Activated CD4-positive, alpha-beta T cell treated with anti-CD3 and anti-CD28 coated beads for 36 hours (primary cell): ENCODE measurements around the gene MUSTN1. TPM values are rescaled to one million over a fixed set of nuclear protein-coding genes. Genes with fewer than 3 reads are reported as not detected.

ENCODE experiments used
- ATAC-seq: fragments of 200-7000 bp; cut with Tn5 transposase; one replicate; pipeline ENCODE4 v1.10.0; 2021; ENCODE audit warnings: mild to moderate bottlenecking, moderate library complexity
- CTCF ChIA-PET: fragments of 350-600 bp; sonication (Branson Sonifier 250); formaldehyde crosslinking; loops from one replicate; lab custom pipeline; 2021; ENCODE audit warnings: antibody characterized with exemption; lab: Charles Lee
- POLR2A ChIA-PET: fragments of 350-600 bp; sonication (Branson Sonifier 250); formaldehyde crosslinking; loops from one replicate; lab custom pipeline; 2021; ENCODE audit warnings: antibody characterized with exemption, inconsistent platforms; lab: Charles Lee
- DNase-seq: peaks from one replicate; pipeline ENCODE4 v3.0.0-alpha.2; 2020
- H3K27ac Mint-ChIP-seq: one replicate; pipeline ENCODE4 v1.8.0; 2021; ENCODE audit warnings: mixed read lengths
- H3K27me3 Mint-ChIP-seq: one replicate; pipeline ENCODE4 v1.8.0; 2021; ENCODE audit warnings: mixed read lengths
- H3K36me3 Mint-ChIP-seq: one replicate; pipeline ENCODE4 v1.8.0; 2021; ENCODE audit warnings: low read depth, mixed read lengths
- H3K4me1 Mint-ChIP-seq: one replicate; pipeline ENCODE4 v1.8.0; 2021; ENCODE audit warnings: mixed read lengths
- H3K4me3 Mint-ChIP-seq: one replicate; pipeline ENCODE4 v1.8.0; 2021; ENCODE audit warnings: mild to moderate bottlenecking, moderate library complexity, mixed read lengths
- H3K9me3 Mint-ChIP-seq: one replicate; pipeline ENCODE4 v1.8.0; 2021; ENCODE audit warnings: low read depth, mixed read lengths
- intact Hi-C, 2 experiments: fragments of 100-400 bp; cut with DNase I in 1 of 2; cut with micrococcal nuclease in 1 of 2; formaldehyde crosslinking; loops; one replicate each; pipeline versions ENCODE4 v1.14.2 to v1.15.1; 2022 to 2024; cut with DNase I, micrococcal nuclease
- total RNA-seq, 2 experiments: library from RNA; stranded (reverse); gene quantifications; one replicate each; pipeline ENCODE4 v1.2.3, GENCODE V29; 2021

MUSTN1 gene
- total RNA-seq, 2 experiments from 2014 or later: 2.8 TPM; not detected in 1

DNA sequence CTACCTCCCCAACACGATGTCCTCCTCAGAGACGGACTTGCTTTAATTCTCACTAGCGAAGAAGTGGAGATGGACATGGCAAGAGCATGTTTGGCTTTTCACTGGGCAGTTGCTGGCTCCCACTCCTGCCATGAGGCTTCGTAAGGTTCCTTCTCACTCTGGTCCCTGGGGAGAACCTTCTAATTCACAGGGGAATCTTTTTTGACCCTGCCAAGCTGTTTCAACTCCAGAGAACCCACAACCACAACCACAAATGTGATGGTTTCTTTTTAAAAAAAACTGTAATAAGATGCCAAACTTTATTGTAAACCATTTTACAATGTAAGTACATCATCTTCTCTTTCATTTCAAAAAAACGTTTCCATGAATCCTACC is 1.6 kb upstream of the MUSTN1 start:
- Mint-ChIP-seq H3K4me3 (no peak overlapping the region), H3K36me3 (peaks cover 2% of the 10 kb centered on the region), H3K27me3 (no peaks in the 10 kb centered on the region), H3K27ac (no peak overlapping the region), H3K4me1 (peaks cover 23% of the 10 kb centered on the region), H3K9me3 (no peaks in the 10 kb centered on the region)
- ATAC-seq (no peak), DNase-seq (no peak)
- intact Hi-C loops: no loop called here
- POLR2A ChIA-PET: no interaction called here
- CTCF ChIA-PET: interaction anchor here (0.7 to 2.1 kb wide), 5 partner anchors 11 to 266 kb away, joined by 3 to 10 read pairs (median 6); no protein-coding TSS in a partner anchor

DNA sequence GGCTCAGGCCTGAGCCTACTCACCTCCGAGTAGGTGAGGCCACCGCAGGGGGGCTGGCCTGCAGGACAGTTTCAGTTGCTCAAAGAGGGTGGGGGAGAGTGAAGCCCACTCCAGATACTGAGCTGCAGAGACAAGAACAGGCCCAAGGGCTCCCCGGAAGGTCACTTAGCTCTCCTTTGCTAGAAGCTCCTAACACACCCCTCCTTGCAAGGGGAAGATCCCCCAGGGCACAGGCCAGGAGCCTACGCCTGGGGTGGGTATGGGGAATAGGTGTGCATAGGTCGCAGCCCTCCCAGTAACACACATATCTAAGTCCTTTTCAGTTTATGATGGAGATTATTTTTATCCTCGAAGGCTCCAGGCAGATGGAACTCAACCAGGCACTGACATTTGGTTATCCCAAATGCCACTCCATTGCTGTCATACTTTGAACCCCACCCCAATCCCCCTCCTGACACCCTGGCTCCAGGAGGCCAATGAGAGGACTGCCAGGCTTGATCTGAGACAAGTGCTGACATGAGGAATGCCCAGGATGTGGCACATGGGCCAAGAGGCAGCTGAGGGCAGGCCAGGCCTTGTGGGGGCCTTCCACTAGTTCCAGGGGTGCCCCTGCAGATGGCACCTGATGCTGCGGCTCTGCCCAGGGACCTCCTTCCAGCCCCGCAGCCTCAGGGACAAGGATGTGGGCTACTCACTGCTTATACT is 1.1 kb upstream of the MUSTN1 start:
- ATAC-seq (no peak), DNase-seq (no peak)
- H3K27me3 Mint-ChIP-seq: no peaks in the 10 kb centered on the region
- H3K36me3 Mint-ChIP-seq: peaks cover 2% of the 10 kb centered on the region
- H3K27ac Mint-ChIP-seq: no peak overlapping the region
- peaks cover 23% of the 10 kb centered on the region for H3K4me1 Mint-ChIP-seq
- CTCF ChIA-PET: interaction anchor here (1.5 to 2.0 kb wide), 2 partner anchors 15 kb away, joined by 6 to 7 read pairs; no protein-coding TSS in a partner anchor
- no peaks in the 10 kb centered on the region for H3K9me3 Mint-ChIP-seq
- intact Hi-C loops: no loop called here
- POLR2A ChIA-PET: interaction anchor here (0.7 kb wide), 1 partner anchor 746 kb away, joined by 3 read pairs; no protein-coding TSS in a partner anchor
- H3K4me3 Mint-ChIP-seq: no peak overlapping the region

DNA sequence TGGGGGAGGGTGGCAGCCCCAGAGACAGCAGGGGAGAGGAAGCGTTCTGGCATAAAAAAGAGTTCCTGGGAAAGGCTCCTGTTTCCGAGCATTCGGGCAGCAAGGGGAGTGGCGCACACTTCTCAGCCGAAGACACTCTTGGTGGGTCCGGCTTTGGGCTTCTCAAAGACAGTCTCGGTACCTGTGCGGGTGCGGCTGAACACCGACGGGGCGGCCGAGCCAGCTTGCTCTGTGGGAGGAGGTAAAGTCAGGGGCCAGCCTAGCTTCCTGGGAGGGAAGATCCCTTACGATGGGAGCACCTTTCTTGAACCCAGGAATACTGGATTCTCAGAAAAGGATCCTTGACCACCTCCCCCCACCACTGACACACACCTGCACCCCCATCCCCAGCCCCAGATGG is 1.6 kb downstream of the MUSTN1 start:
- intact Hi-C loops: no loop called here
- Mint-ChIP-seq H3K4me3 (no peak overlapping the region), H3K9me3 (no peaks in the 10 kb centered on the region), H3K27ac (no peak overlapping the region), H3K27me3 (no peaks in the 10 kb centered on the region), H3K4me1 (peaks cover 7% of the 10 kb centered on the region), H3K36me3 (no peaks in the 10 kb centered on the region)
- ChIA-PET CTCF (interaction anchor here (1.1 kb wide), 1 partner anchor 18 kb away, joined by 4 read pairs; no protein-coding TSS in a partner anchor), POLR2A (no interaction called here)
- ATAC-seq (no peak), DNase-seq (no peak)

DNA sequence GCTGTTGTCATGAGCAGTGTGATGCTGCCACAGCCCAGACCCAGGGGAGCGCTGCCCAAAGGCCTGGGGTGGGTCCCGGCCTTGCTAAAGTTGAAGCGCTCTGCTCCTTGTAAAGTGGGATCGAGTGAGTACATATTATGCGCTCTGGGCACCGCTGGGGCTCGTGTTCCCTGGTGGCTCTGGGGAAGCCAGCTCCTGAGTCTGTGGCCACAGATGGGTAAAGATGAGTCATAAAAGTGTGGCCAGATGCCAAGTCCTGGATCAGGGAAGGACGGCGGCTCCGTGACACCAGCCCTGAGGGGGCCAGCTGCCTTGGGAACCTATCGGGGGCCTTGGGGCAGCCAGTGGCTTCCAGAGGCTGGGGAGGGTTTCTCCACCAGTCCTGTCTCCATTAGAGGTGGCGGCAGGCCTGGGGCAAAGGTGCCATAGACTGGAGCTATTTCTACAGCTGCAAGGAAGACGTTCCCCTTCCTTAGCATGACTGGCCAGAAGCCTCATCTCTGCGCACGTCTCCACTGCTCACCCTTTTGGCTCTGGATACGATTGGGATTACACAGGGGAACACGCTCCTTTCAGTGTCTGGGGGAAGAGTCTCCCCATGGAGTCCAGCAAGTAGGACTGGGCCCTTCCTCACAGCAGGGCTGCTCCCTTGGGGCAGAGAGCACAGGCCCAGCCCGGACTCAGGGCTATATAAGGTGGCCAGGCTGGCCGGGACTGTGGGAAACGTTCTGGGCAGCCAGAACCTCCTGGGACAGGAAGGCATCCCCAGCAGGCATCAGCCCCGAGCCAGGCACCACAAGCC is 3.1 kb downstream of the MUSTN1 start:
- intact Hi-C loops: no loop called here
- CTCF ChIA-PET: interaction anchor here (1.1 kb wide), 1 partner anchor 19 kb away, joined by 4 read pairs; no protein-coding TSS in a partner anchor
- Mint-ChIP-seq H3K27me3 (no peaks in the 10 kb centered on the region), H3K27ac (no peak overlapping the region), H3K4me1 (no peaks in the 10 kb centered on the region), H3K9me3 (no peaks in the 10 kb centered on the region), H3K36me3 (no peaks in the 10 kb centered on the region), H3K4me3 (no peak overlapping the region)
- no peak for DNase-seq
- POLR2A ChIA-PET: no interaction called here
- ATAC-seq: no peak

DNA sequence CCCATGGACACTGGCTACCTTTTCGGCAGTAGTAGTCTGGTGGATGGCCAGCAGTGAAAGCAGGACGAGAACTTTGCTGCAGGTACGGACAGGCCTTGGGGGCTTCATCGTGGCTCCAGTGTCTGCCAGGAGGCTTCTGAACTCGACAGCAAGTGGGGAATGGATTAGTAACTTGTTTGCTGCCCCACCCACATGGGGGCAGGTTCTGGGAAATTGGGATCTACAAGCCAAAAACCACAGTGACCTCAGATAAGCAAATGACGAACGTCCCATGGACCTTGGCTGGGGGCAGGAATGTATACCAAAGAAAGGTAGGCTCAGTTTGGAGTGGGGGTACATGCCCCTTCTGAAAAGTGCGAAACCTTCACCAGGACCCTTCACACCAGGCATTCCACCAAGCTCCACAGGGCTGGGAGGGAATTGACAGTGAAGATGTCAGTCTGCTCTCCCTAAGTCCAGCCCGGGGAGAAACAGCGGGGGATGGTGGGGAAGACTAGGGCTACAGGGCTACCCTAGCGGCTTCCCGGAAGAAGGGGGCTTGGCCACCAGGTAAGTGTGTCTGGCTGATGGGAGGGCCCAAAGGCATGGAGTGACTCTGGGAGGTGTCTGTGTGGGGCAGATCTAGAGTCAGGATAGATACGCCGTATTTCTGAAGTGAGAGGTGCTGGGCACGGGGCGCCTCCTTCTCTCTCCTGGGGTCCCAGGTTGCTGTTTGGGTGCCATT is 4.1 kb downstream of the MUSTN1 start, which contains the start of gene ITIH4:
Gene ITIH4 (minus strand): TSS at position 138 of the 724 bp plus-strand sequence. CDS start 30 bp downstream, at position 108.
- Mint-ChIP-seq H3K27me3 (no peaks in the 10 kb centered on the region), H3K36me3 (no peaks in the 10 kb centered on the region), H3K4me3 (no peak within 1 kb of the TSS), H3K9me3 (no peaks in the 10 kb centered on the region), H3K27ac (no peak within 1 kb of the TSS), H3K4me1 (no peaks in the 10 kb centered on the region)
- ChIA-PET POLR2A (no interaction called here), CTCF (no interaction called here)
- intact Hi-C loops: no loop called here
- DNase-seq (no peak), ATAC-seq (no peak)

DNA sequence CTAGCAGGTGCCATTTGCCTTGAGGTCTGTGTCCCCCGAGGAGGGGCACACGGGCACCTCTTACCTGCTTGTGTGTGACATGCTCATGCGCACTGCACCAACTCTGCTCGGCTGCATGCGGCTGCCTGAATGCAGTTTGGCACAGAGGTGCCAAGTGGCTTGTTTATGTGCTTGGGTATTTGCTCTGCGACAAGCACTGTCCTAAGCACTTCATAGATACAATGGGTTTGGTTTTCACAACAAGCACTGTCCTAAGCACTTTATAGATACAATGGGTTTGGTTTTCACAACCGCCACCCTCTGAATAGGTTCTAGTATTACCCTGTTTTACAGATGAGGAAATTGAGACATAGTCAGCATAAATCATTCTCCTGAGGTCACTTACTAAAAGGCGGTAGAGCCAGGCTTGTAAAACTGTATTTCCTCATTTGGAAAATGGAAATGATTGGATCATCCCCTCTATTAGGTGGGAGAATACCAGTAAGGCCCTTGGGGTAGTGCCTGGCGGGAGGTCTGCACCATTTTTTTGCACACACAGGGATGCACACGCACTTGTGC is 4.8 kb downstream of the MUSTN1 start:
- DNase-seq: no peak
- no peaks in the 10 kb centered on the region for H3K4me1 Mint-ChIP-seq
- CTCF ChIA-PET: no interaction called here
- H3K36me3 Mint-ChIP-seq: no peaks in the 10 kb centered on the region
- POLR2A ChIA-PET: no interaction called here
- intact Hi-C loops: no loop called here
- no peak overlapping the region for H3K4me3 Mint-ChIP-seq
- H3K27me3 Mint-ChIP-seq: no peaks in the 10 kb centered on the region
- H3K9me3 Mint-ChIP-seq: no peaks in the 10 kb centered on the region
- H3K27ac Mint-ChIP-seq: no peak overlapping the region
- no peak for ATAC-seq

DNA sequence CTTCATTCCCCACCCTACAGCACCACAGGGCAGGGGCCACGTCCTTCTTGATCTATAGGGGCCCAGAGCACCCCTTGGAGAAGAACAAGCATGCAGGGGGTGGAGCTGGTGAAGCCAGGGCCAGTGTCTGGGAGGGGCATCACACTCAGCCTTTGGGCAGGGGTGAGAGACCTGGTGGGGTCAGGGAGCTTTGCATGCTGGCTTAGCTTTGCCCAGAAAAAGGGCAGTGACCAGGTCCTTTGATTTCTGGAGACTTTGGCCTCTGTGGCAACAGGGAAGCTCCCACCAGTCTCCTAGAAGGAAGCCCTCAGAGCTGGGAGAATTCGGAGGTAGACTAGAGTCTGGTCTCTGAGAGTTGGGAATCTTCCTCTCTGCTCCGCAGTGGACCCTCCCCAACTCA is 5.3 kb downstream of the MUSTN1 start:
- no peak for ATAC-seq
- Mint-ChIP-seq H3K9me3 (no peaks in the 10 kb centered on the region), H3K36me3 (no peaks in the 10 kb centered on the region), H3K27ac (no peak overlapping the region), H3K27me3 (no peaks in the 10 kb centered on the region), H3K4me1 (no peaks in the 10 kb centered on the region), H3K4me3 (no peak overlapping the region)
- intact Hi-C loops: no loop called here
- no peak for DNase-seq
- CTCF ChIA-PET: interaction anchor here (1.3 kb wide), 1 partner anchor 31 kb away, joined by 3 read pairs; no protein-coding TSS in a partner anchor
- POLR2A ChIA-PET: no interaction called here

DNA sequence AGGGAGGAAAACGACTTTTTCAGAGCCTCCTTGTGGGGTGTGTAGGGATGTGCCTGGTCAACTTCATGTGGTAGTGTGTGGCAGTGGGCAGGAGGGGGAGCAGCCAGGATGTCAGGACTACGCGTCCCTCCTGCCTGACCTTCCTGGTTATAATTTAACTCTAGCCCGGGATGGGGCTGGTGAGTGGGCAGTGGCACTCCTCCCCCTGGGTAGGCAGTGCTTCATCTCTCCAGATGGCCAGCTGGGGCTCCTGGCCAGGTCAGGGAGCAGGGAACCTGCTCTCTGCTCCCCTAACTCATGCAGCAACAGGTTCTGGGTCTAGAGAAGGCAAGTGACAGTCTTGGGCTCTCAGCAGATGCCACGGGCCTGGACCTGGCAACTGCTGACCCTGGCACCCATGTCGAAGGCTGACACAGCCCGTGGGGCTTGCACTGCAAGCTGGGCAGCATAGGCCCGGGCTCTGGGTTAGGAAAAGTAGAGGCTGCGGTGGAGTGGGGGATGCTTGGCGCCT is 6.9 kb downstream of the MUSTN1 start:
- no peak for ATAC-seq
- DNase-seq: no peak
- Mint-ChIP-seq H3K36me3 (no peaks in the 10 kb centered on the region), H3K9me3 (no peaks in the 10 kb centered on the region), H3K27me3 (no peaks in the 10 kb centered on the region), H3K27ac (no peak overlapping the region), H3K4me1 (no peaks in the 10 kb centered on the region), H3K4me3 (no peak overlapping the region)
- CTCF ChIA-PET: no interaction called here
- intact Hi-C loops: no loop called here
- POLR2A ChIA-PET: no interaction called here

DNA sequence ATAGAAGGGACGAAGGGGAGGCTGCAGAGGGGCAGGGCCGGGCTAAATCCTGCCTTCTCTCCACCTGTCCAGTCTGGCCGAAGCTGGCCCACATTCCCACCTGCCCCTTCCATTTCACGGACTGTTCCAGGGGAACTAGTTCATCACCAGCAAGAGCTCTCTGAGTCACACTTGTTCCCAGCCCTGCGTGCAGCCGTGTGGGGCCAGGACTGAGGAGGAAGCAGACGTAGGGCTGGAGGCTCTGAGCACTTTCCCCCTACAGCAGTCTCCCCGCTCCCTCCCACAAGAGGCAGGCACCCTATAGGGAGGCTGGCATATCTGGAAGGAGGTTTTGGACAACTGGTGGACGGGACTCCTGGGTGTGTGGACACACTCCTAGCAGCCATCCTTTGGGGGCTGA is 7.4 kb downstream of the MUSTN1 start:
- Mint-ChIP-seq H3K4me1 (no peaks in the 10 kb centered on the region), H3K27ac (no peak overlapping the region), H3K27me3 (no peaks in the 10 kb centered on the region), H3K4me3 (no peak overlapping the region), H3K9me3 (no peaks in the 10 kb centered on the region), H3K36me3 (no peaks in the 10 kb centered on the region)
- ATAC-seq (no peak), DNase-seq (no peak)
- ChIA-PET CTCF (no interaction called here), POLR2A (no interaction called here)
- intact Hi-C loops: no loop called here

DNA sequence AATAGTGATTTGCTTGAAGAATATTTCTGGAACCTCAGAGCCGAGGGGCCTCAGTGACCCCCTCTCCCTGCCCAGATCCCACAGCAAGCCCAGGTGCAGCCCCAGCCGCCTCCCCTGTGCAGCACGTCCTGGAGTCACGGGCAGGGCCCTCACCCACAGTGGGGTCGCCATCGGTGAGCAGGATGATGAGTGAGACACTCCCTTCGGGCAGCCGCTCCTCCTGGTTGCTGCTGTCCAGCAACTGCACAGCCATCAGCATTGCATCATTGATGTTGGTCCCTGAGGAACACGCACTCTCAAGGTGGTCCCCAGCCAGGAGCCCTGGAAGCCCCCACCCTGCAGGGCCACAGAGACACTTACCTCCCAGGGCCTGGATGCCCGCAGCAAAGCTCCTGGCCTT is 10.8 kb downstream of the MUSTN1 start:
- CTCF ChIA-PET: no interaction called here

DNA sequence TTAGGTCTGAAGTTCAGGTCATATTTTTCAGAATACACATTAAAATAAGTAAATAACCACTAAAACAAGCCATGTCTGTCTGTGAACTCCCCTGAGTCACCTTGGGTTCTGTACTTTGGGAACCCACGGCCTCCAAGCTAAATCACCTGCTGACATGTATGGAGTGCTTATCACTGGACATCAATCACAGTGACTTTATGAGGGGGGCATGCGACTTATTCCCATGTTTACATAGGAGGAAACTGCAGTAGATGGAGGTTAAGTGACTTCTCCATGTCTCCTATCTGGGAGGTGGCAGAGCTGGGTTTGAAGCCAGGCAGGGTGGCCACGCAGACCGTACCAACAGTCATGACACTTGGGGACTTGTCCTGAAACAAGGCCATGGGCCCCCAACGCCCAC is 12.5 kb downstream of the MUSTN1 start:
- Mint-ChIP-seq H3K9me3 (no peaks in the 10 kb centered on the region), H3K4me1 (no peaks in the 10 kb centered on the region), H3K27ac (no peak overlapping the region), H3K27me3 (no peaks in the 10 kb centered on the region), H3K4me3 (no peak overlapping the region), H3K36me3 (no peaks in the 10 kb centered on the region)
- DNase-seq: no peak
- ChIA-PET CTCF (interaction anchor here (0.9 to 2.3 kb wide), 6 partner anchors 14 to 87 kb away, joined by 3 to 7 read pairs (median 3); no protein-coding TSS in a partner anchor), POLR2A (interaction anchor here (0.7 kb wide), 1 partner anchor 38 kb away, joined by 4 read pairs; no protein-coding TSS in a partner anchor)
- no peak for ATAC-seq
- intact Hi-C loops: no loop called here

More for the DNA sequence above, 10.8 kb downstream of the MUSTN1 start:
- intact Hi-C loops: no loop called here
- DNase-seq: no peak
- H3K36me3 Mint-ChIP-seq: no peaks in the 10 kb centered on the region
- no peak for ATAC-seq
- H3K9me3 Mint-ChIP-seq: no peaks in the 10 kb centered on the region
- H3K27me3 Mint-ChIP-seq: no peaks in the 10 kb centered on the region
- H3K27ac Mint-ChIP-seq: no peak overlapping the region
- no peak overlapping the region for H3K4me3 Mint-ChIP-seq
- no peaks in the 10 kb centered on the region for H3K4me1 Mint-ChIP-seq
- POLR2A ChIA-PET: no interaction called here
